Measurements from ENCODE around the gene MIAT. TPM values are rescaled to one million over a fixed set of nuclear protein-coding genes. Genes with fewer than 3 reads are reported as not detected.
"Not testable (repeated sequence)": the region's sequence is repeated elsewhere in the genome, so short reads cannot be mapped to it uniquely, and the experiment has no call there.

The MIAT gene
- polyA plus RNA-seq, 5 donors = 1.8 to 4.4 (median 2.5) TPM

- DNase-seq = no peak
These were observed 39.8 kb downstream of the MIAT start for GRCh38 chr22:26697151-26697550.

DNA sequence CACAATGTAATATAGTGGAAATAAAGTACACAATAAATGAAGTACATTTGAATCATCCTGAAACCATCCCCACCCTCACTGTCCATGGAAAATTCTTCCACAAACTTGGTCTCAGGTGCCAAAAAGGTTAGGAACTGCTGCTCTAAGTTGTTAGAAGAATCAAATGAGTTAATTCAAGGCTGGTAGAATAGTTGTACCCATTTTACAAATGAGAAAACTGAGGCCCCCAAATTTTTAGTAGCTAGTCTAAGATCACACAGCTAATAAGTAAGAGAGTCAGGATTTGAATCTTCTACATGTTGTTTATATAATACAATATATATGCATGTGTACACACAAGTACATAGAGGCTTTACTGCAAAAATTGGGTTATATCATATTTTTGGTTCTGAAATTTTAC lies 43.1 kb downstream of the MIAT start:
- DNase-seq = no peak

DNA sequence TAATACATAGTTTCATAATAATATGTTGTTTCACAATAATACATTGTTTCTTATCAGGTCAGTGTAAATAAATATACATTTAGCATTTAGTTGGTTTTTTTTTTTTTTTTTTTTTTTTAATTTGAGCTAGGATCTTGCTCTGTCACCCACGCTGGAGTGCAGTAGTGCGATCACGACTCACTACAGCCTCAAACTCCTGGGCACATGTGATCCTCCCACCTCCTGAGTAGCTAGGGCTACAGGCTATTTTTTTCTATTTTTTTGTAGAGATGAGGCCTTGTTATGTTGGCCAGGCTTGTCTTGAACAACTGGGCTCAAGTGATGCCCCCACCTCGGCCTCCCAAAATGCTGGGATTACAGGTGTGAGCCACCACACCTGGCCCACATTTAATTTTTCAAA lies 43.5 kb downstream of the MIAT start:
- DNase-seq = no peak

DNA sequence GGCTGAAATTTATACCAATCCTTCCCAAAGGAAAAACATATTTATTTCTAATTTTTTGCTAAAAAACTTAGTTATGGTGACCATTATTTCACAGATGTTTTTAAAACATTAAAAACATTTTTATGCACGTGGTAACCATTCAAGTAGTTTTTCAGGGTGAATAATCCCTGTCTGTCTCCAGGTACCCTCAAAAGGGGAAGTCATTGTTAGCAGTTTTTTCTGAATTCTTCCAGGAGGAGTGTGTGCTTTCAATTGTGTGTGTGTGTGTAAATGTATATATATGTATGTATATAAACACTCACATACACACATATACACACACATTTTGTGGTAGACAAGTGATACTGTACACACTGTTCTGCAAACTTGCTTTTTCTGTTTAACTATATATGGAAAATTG lies 43.9 kb downstream of the MIAT start:
- no peak for DNase-seq

GRCh38 chr22:26702906-26703830 lies 45.8 kb downstream of the MIAT start:
- no peak for DNase-seq

DNA sequence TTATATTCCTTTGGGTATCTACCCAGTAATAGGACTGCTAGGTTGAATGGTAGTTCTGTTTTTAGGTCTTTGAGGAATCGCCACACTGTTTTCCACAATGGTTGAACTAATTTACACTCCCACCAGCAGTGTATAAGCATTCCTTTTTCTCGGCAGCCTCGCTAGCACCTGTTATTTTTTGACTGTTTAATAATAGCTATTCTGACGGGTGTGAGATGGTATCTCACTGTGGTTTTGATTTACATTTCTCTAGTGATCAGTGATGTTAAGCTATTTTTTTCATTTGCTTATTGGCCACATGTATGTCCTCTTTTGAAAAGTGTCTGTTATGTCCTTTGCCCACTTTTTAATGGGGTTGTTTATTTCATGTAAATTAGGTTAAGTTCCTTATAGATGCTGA lies 48.0 kb downstream of the MIAT start:
- DNase-seq = not testable (repeated sequence)

- no peak for DNase-seq
These were observed 49.7 kb downstream of the MIAT start for GRCh38 chr22:26707090-26707489.

GRCh38 chr22:26707581-26707980 lies 50.2 kb downstream of the MIAT start:
- no peak for DNase-seq

- no peak for DNase-seq
These were observed 51.0 kb downstream of the MIAT start for GRCh38 chr22:26708256-26709009.

- no peak for DNase-seq
These were observed 52.4 kb downstream of the MIAT start for GRCh38 chr22:26709617-26710390.

DNA sequence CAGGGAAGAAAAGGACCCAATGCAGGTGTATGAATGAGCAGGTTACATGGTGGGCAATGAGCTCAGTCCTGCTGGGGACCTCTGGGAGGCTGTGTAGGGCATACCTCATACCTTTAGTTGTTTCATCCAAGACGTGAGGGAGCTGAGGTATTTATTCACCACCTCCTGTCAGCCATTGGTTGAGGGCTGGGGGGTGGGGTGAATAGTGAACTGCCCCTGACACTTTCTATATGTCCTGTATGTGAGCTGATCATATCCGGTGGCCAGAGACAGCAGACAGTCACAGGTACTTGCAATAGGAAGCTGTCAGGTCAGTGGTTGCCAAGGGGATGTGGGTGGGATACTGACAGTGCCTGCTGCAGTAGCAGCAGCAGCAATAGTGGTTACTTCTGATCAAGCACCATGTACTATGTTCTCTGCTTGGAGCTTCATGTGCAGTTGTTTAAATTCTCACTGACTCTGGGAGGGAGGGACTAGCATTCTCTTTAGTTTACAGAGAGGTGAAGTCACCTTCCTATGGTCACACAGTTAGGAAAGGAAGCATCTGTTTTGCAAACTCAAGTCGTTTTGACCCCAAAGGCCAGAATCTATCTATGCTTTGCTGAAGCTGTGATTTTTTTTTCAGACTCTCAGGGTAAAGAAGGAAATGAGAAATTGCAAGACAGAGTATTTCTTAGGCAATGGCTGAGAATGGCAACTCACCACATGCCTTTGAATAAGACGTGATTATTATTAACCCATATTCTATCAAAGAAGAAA lies 54.0 kb downstream of the MIAT start:
- DNase-seq = no peak

DNA sequence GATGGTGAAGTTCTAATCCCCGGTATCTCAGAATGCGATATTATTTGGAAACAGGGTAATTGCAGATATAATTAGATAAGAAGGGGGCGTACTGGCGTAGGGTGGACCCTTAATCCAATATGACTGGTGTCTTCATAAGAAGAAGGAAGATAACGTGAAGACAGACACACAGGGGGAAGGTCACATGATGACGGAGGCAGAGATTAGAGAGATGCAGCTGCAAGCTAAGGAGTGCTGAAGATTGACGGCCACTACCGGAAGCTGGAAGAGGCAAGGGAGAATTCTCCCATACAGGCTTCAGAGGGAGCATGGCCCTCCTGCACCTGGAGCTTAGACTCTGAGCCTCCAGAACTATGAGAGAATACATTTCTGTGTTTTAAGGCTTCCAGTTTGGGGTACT lies 54.8 kb downstream of the MIAT start:
- no peak for DNase-seq

DNA sequence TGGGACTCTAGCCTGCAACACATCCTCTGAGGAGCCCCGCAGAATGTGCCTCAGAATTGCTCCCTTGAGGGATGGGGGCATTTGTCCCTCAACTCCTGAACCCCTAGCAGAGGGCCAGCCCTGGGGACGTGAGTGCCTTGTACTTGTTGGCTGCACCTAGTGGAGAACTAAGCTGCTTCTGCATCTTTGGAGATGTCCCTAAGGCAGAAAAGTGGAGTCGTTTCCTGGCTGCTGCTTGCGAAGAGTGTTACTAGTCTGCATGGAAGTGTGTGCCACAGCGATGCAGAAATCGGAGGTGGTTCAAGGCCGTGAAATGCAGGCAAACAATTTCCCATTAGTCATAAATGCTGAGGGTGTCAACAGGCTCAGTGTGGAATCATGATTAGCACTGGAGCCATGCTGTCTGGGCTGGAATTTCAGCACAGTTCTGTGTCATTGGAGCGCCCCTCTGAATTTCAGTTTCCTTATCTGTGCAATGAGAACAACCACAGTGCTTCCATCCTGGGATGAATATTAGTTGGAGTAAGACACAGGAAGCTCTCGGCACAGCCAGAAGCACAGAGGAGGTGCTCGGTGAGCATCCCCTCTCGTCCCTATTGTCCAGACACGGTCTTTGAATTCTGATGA lies 56.5 kb downstream of the MIAT start:
- no peak for DNase-seq

DNA sequence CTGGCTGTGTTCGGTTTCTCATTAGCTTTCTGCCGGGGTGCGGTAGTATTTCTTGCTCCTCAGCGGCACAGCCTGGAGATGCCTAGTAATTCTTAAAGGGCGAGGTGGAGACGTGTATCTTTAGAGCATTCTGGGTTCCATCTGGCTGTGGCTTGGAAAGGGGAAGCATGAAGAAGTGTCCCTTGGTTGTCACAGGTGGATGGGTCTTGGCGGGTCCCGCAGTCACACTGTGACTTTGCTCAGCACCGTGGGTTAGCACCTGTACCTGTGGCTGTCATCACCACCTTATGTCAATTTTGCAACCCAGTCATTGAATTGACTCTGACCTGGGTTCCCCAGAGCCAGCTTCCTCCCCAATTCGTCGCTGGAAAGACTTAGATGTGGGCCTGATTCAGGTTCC lies 57.6 kb downstream of the MIAT start:
- no peak for DNase-seq

- no peak for DNase-seq
These were observed 58.1 kb downstream of the MIAT start for GRCh38 chr22:26715392-26715936.

DNA sequence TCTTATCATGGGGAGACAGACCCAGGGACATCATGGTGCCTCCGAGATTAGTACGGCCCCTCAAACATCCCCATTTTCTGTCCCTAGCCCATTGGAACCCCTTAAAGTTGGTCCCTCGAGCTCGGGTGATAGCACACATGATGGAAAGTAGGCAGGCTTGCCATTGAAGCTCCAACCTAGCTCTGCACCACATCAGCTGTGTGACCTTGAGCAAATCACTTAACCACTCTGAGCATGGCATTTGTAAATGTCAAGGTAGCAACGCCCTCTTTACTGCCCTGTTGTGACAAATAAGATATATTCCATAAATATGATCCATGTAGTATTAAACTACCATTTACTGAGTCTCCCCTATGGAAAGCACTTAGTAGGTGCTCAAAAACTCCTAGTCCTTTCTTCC lies 61.1 kb downstream of the MIAT start:
- no peak for DNase-seq

- DNase-seq = no peak
These were observed 61.5 kb downstream of the MIAT start for GRCh38 chr22:26718905-26719304.

- no peak for DNase-seq
These were observed 64.8 kb downstream of the MIAT start for GRCh38 chr22:26722159-26722558.

DNA sequence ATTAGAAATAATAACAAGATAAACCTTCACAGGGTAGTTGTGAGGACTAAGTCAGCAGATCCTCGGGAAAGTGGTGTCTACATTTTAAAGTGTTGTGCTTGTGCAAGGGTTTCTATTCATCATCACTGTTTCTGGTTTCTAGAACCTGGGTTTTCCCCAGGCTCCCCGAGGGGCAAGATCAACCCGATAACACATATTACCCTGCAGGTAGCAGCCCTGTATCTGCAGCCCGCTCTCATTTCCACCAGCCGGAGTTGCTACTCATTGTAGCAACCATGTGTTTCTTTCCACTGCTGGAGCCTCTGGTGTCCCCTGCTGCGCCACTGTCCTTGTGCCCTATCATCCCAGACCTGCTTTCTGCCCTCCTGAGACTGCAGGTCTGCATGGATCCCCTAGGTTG lies 67.0 kb downstream of the MIAT start:
- no peak for DNase-seq

DNA sequence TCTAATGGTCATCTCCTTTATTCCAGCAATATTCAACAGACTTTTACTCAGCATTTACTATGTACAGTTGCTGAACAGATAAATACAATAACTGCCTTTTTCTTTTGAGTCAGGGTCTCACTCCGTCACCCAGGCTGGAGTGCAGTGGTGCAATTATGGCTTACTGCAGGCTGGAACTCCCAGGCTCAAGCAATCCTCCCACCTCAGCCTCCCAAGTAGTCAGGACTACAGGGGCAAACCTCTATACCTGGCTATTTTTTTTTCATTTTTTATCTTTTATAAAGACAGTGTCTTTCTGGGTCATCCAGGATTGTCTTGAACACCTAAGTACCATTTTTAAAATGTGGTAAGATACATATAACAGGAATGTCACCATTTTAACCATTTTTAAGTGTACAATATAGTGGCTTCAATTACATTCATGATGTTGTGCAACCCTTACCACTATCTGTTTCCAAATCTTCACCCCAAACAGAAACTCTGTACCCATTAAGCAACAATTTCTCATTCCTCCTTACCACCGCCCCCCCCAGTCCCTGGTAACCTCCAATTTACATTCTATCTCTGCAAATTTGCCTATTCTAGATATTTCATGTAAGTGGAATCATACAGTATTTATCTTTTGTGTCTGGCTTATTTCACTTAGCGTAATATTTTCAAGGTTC lies 67.8 kb downstream of the MIAT start:
- DNase-seq = no peak

All from right lung (tissue), 5 donors.